ENCODE measurements around the gene ZNF385A. TPM values are rescaled to one million over a fixed set of nuclear protein-coding genes. Genes with fewer than 3 reads are reported as not detected.
"Not testable (repeated sequence)": the region's sequence is repeated elsewhere in the genome, so short reads cannot be mapped to it uniquely, and the experiment has no call there.

Gene ZNF385A
- total RNA-seq, 1 donor from 2014 or later = 15.6 TPM

DNA sequence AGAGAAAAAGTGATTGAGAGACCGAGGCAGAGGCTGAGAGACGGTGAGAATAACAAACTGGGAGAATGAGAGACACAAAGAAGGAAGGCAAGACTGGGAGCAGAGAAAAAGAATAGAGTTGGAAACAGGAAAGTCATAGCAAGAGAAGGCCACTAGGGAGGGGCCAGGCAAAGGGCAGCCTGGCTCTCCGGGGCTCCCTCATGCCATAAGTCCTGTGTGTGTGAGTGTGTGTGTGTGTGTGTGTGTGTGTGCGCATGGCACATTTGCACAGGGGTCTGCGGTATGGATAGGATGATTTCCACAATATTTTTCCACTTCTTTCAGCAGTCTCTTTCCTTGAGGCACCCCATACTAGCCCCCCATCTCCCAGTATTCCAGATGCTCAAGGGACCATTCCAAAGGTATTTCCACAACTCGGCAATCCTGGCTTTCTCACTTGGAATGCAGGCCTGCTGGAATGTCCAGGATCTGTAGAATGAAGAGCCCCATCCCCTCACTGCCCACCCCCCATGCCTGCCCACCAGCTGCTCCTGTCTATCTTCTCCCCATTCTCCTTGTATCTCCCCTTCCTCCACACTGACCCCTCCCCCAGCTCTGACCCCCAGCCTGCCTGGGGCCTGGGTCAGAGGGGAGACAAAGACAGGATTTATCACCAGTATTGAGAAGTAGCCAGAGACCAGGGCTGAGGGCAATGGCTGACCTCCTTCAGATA is 29.3 kb downstream of the ZNF385A start:
- TF ChIP-seq, protein P1, sequence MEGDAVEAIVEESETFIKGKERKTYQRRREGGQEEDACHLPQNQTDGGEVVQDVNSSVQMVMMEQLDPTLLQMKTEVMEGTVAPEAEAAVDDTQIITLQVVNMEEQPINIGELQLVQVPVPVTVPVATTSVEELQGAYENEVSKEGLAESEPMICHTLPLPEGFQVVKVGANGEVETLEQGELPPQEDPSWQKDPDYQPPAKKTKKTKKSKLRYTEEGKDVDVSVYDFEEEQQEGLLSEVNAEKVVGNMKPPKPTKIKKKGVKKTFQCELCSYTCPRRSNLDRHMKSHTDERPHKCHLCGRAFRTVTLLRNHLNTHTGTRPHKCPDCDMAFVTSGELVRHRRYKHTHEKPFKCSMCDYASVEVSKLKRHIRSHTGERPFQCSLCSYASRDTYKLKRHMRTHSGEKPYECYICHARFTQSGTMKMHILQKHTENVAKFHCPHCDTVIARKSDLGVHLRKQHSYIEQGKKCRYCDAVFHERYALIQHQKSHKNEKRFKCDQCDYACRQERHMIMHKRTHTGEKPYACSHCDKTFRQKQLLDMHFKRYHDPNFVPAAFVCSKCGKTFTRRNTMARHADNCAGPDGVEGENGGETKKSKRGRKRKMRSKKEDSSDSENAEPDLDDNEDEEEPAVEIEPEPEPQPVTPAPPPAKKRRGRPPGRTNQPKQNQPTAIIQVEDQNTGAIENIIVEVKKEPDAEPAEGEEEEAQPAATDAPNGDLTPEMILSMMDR (IDR thresholded peaks at IDR 0.05; ENCODE audit: unreplicated experiment) = no peak
- no peak overlapping the region for H3K4me3 Mint-ChIP-seq (ENCODE audit: unreplicated experiment)
- H3K9me3 Mint-ChIP-seq (ENCODE audit: unreplicated experiment) = no peaks in the 10 kb centered on the region
- H3K27me3 Mint-ChIP-seq (ENCODE audit: unreplicated experiment) = peaks cover 10% of the 10 kb centered on the region
- H3K4me1 Mint-ChIP-seq (ENCODE audit: unreplicated experiment) = peaks cover 43% of the 10 kb centered on the region
- H3K36me3 Mint-ChIP-seq (ENCODE audit: low read depth, unreplicated experiment) = peaks cover 2% of the 10 kb centered on the region
- no peak overlapping the region for H3K27ac Mint-ChIP-seq (ENCODE audit: unreplicated experiment)
- DNase-seq (ENCODE audit: low spot score) = no peak

DNA sequence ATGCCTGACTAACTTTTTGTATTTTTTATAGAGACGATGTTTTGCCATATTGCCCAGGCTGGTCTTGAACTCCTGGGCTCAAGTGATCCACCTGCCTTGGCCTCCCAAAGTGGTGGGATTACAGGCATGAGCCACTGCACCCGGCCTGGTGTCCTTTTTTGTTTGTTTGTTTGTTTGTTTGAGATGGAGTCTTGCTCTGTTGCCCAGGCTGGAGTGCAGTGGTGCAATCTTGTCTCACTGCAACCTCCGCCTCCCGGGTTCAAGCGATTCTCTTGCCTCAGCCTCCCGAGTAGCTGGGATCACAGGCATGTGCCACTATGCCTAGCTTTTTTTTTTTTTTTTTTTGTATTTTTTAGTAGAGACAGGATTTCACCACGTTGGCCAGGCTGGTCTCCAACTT is 30.3 kb downstream of the ZNF385A start:
- not testable (repeated sequence) for H3K9me3 Mint-ChIP-seq (ENCODE audit: unreplicated experiment); H3K36me3 Mint-ChIP-seq (ENCODE audit: low read depth, unreplicated experiment); DNase-seq (ENCODE audit: low spot score); H3K27ac Mint-ChIP-seq (ENCODE audit: unreplicated experiment); H3K4me3 Mint-ChIP-seq (ENCODE audit: unreplicated experiment)
- Mint-ChIP-seq H3K27me3 (ENCODE audit: unreplicated experiment) (peaks cover 12% of the 10 kb centered on the region), H3K4me1 (ENCODE audit: unreplicated experiment) (peaks cover 42% of the 10 kb centered on the region)

DNA sequence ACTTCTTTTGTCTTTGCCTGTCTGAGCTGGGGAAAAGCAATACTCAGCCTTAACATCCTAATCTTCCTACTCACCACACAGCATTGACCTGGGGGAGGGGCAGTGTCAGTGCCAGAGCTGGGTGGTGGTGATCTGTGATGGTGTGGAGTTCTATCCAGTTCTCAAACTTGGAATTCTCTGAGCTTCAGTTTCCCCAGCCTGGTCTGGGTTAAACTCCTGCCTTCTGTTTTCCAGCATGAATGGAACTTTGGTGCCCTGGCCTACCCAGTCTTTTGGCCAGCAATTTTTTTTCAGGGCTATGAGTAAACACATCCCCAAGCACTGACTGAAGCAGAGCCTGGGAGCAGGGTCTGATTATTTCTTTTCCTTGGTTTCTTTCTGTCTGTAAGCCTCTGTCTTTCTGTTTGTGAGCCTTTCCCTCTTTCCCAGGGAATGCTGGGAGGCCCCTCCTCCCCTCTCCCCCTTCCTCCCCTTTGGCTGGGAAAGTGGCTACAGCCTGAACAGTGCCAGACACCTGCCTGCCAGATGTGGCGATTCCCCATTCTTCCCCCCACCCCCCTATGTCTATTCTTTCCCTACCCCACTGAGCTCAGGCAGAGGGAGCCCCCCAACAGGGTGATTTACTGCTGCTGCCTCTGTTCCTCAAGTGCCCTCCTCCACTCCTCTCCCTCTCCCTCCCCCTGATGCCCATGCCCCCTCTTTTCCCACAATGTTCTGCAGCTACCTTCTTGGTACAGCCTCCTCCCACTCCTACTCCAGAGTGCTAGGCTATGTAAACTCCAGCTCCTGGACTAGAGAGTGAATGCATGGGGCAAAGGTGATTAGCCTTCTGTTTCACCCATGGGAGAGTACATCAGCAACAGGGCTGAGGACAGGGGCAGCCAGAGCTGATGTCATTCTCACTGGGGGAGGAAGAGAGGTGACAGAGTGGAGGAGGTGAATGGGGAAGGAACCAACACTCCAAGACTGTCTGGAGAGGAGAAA is 31.4 kb downstream of the ZNF385A start:
- TF ChIP-seq, protein P1 (IDR thresholded peaks at IDR 0.05; ENCODE audit: unreplicated experiment) = no peak
- H3K9me3 Mint-ChIP-seq (ENCODE audit: unreplicated experiment) = no peaks in the 10 kb centered on the region
- no peak overlapping the region for H3K27ac Mint-ChIP-seq (ENCODE audit: unreplicated experiment)
- peaks cover 12% of the 10 kb centered on the region for H3K27me3 Mint-ChIP-seq (ENCODE audit: unreplicated experiment)
- DNase-seq (ENCODE audit: low spot score) = no peak
- peaks cover 42% of the 10 kb centered on the region for H3K4me1 Mint-ChIP-seq (ENCODE audit: unreplicated experiment)
- no peak overlapping the region for H3K4me3 Mint-ChIP-seq (ENCODE audit: unreplicated experiment)
- H3K36me3 Mint-ChIP-seq (ENCODE audit: low read depth, unreplicated experiment) = peaks cover 9% of the 10 kb centered on the region

DNA sequence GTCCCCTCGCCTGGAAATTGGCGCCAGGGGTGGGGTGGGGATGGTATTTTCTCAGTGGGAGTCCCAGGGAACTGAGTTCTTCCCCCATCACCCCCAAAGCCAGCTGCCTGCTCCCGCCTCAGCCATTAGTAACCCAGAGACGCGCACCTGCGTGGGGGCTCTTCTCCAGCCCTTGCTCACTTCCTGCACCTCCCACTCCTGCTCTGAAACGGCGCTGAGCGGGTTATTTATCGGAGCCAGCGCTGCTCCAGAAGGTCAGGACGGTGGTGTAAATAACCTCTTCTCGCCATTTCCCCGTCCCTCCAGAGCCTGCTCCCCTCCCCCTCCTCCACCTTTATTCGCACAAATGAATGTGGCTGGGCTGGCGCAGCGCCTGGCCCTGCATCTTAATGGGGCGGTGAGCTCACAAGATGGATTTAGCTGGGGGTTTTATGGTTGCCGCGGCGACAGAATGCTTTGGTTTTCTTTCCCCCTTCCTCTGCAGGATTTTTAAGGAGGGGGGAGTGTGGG is 32.5 kb downstream of the ZNF385A start:
- no peak overlapping the region for H3K4me3 Mint-ChIP-seq (ENCODE audit: unreplicated experiment)
- no peak for DNase-seq (ENCODE audit: low spot score)
- peaks cover 17% of the 10 kb centered on the region for H3K36me3 Mint-ChIP-seq (ENCODE audit: low read depth, unreplicated experiment)
- TF ChIP-seq, protein P1 (IDR thresholded peaks at IDR 0.05; ENCODE audit: unreplicated experiment) = no peak
- peaks cover 39% of the 10 kb centered on the region for H3K4me1 Mint-ChIP-seq (ENCODE audit: unreplicated experiment)
- peak overlapping the region; percentile 61 for H3K27ac Mint-ChIP-seq (ENCODE audit: unreplicated experiment)
- H3K9me3 Mint-ChIP-seq (ENCODE audit: unreplicated experiment) = no peaks in the 10 kb centered on the region
- H3K27me3 Mint-ChIP-seq (ENCODE audit: unreplicated experiment) = peaks cover 12% of the 10 kb centered on the region

DNA sequence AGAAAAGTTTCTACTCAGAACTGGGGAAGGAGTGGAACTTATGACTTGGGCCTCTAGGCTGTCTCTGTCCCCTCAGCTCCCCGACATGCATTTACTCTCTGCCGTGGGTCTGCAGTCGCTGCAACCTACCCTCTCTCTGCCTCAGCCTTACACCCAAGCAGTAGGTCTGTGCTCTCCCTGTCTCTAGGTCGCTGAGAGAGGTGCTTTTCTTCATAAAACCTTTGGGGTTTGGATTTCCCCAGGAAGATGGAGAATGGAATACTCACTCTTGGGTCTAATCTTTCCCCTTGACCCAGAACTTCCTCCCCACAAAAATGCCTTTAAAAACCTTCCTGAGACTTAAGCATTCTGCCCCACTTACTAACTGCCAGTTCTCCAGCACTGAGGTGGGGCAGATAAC is 33.2 kb downstream of the ZNF385A start:
- peaks cover 12% of the 10 kb centered on the region for H3K27me3 Mint-ChIP-seq (ENCODE audit: unreplicated experiment)
- H3K4me1 Mint-ChIP-seq (ENCODE audit: unreplicated experiment) = peaks cover 32% of the 10 kb centered on the region
- no peak overlapping the region for H3K4me3 Mint-ChIP-seq (ENCODE audit: unreplicated experiment)
- H3K27ac Mint-ChIP-seq (ENCODE audit: unreplicated experiment) = no peak overlapping the region
- H3K36me3 Mint-ChIP-seq (ENCODE audit: low read depth, unreplicated experiment) = peaks cover 21% of the 10 kb centered on the region
- TF ChIP-seq, protein P1 (IDR thresholded peaks at IDR 0.05; ENCODE audit: unreplicated experiment) = no peak
- H3K9me3 Mint-ChIP-seq (ENCODE audit: unreplicated experiment) = no peaks in the 10 kb centered on the region
- DNase-seq (ENCODE audit: low spot score) = no peak
